HG02973 (cell line): ENCODE results near the gene AMT.

ENCODE experiments used
- ATAC-seq: cut with Tn5 transposase; IDR thresholded peaks from one replicate; pipeline ENCODE4 v1.9.1; 2021; ENCODE audit warnings: moderate library complexity; ENCODE audit not compliant: unreplicated experiment

Gene AMT, protein sequence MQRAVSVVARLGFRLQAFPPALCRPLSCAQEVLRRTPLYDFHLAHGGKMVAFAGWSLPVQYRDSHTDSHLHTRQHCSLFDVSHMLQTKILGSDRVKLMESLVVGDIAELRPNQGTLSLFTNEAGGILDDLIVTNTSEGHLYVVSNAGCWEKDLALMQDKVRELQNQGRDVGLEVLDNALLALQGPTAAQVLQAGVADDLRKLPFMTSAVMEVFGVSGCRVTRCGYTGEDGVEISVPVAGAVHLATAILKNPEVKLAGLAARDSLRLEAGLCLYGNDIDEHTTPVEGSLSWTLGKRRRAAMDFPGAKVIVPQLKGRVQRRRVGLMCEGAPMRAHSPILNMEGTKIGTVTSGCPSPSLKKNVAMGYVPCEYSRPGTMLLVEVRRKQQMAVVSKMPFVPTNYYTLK

GRCh38 chr3:49422379-49423248 lies at the start of gene AMT:
Gene AMT (minus strand): TSS chr3:49422473. CDS start chr3:49422450, 23 bp downstream.
- no peak for ATAC-seq

DNA sequence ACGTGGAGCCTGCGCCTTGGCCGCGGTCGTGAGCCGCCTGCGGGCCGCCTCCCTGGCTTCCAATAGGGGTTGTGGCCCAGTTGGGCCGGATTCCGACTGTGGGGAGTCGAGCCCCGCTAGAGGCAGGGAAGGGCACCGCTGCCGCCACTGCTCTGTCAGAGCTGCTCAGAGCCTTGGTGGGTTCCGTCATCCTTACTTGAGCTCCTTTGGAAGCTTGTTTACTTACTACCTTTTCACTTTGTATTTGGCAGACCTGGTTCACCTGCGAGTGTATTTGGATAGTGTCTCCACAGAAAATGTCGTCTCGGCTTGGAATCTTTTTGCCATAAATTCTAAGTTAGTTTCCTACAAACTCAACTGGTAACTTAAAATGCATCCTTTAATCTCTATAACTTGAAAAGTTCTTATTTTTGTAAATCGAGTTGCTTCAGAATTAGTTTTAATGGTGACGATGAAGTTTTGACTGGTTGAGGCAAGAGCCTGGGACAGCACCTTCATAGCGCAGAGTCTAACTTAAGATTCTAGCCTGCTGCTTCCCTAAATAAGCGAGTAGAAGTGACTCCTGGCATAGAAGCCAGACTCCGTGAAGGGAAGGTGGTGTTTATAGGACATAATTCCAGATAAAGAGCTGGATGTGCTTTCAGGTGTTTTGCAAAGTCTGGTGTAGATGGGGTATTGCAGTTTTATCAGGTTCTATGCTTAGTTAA lies 48.6 kb upstream of the AMT start:
- ATAC-seq, result peak; percentile 18

- peak; percentile 71 for ATAC-seq
These were observed 47.9 kb upstream of the AMT start, which contains the start of gene DAG1 for GRCh38 chr3:49469936-49470713. Gene DAG1 (plus strand): TSS chr3:49470267. CDS start chr3:49510535, 40,268 bp downstream.

DNA sequence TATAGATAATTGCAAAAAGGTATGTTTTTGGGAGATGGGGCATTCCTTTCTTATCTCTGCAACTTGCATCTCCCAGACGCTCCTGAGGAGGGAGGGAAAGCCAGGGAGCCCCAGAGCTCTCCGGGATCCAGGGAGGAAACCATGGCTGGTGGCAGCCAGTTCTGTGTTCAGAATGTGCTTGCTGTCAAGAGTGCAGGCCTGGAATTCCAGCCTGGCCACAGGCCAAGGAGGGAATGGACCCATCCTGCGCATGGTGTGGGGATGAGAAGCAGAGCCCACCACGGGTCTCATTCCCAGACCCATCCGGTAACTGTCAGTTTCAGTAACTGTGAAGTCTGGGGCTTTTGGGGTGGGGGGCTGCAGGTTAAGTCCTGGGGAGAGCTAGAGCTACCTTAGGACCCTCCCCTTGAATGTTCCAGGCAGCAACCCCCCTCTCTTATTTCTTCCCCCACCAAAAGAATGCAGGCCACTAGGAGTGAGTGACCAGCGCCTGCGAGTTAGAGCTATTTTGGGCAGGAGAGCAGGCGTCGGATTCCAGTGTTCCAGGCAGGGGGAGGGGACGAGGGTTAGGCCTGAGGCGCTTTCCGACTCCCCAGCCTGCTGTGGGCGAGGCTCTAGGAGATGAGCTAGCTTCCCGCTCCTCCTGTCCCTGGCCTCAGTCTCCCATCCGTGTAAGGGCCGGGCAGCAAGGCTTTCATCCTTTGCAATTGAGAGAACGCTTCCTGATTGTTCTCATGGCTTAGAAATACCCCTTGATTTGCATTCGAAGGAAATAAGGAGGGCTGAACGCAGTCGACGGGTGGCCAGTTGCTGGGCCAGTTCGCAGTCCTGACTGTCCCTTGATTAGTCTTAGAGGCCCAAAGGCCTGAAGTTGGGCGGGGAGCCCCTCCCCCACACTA lies 47.0 kb upstream of the AMT start:
- peak; percentile 2 for ATAC-seq

- ATAC-seq, result no peak
These were observed 43.8 kb upstream of the AMT start for GRCh38 chr3:49466085-49466484.

- no peak for ATAC-seq
These were observed 43.2 kb upstream of the AMT start for GRCh38 chr3:49465270-49466034.

GRCh38 chr3:49462222-49462621 lies 39.9 kb upstream of the AMT start:
- ATAC-seq, result no peak

GRCh38 chr3:49461443-49462171 lies 39.3 kb upstream of the AMT start:
- no peak for ATAC-seq

GRCh38 chr3:49460956-49461355 lies 38.7 kb upstream of the AMT start:
- ATAC-seq, result no peak

DNA sequence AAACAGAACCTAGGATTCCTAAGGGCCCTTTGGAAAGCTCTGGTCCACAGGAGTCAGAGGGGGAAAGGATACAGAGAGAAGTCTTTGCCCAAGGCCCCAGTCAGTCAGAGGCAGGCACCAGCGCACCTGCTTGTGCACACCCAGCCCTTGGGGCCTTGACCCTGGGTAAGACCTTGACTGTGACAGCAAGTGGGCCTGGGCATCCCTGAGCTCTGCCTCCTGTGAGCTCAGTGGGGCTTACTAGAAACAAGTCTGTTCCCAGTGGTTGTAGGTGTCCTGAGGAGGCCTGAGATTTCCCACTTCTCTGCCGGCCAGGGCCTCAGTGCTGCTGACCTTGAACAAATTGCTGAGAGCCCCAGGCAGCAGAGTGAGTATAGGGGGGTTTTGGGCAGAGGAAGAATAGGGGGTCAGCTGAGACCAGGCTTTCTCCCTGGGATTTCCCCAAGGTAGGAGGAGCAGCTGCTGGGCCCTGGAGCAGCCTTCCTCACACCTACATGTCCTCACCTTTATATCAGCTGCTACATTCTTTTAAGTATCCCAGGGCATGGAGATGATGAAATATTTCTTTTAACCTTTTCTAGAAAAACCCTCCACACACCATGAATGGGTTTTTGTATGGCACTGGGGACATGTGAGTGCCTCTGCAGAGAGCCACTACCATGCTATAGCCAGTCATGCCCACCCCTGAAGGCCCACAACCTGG lies 38.1 kb upstream of the AMT start:
- ATAC-seq, result no peak

- no peak for ATAC-seq
These were observed 34.2 kb upstream of the AMT start for GRCh38 chr3:49456466-49456865.

GRCh38 chr3:49454898-49455681 lies 32.8 kb upstream of the AMT start:
- no peak for ATAC-seq

- no peak for ATAC-seq
These were observed 32.2 kb upstream of the AMT start for GRCh38 chr3:49454458-49454857.

GRCh38 chr3:49453621-49454020 lies 31.3 kb upstream of the AMT start:
- no peak for ATAC-seq

GRCh38 chr3:49445391-49445790 lies 23.1 kb upstream of the AMT start:
- no peak for ATAC-seq

DNA sequence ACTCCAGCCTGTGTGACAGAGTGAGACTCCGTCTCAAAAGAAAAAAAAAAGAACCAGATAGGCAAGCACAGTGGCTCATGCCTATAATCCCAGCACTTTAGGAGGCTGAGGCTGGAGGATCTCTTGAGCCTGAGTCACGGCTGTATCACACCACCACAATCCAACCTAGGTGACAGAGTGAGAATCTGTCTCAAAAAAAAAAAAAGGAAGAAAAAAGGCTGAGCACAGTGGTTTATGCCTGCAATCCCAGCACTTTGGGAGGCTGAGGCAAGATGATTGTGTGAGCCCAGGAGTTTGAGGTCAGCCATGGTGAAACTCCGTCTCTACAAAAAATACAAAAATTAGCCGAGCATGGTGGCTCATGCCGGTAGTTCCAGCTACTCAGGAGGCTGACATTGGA lies 12.5 kb upstream of the AMT start:
- ATAC-seq, result no peak

DNA sequence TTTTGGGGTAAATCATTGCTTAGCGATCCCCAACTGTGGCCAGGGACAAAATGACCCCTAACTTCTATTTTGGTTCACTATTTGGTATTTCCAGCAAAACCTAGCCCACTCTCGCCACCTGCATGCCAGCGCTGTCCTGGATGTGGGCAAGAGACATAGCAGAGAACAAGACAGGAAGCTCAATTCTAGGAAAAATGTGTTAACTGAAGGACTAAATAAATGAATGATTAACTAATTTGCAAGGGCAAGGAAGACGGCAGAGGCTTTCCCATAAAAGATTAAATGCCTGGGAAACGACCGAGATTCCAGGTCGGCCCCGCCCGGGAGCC lies 6.4 kb upstream of the AMT start:
- no peak for ATAC-seq
